Islet of Langerhans (tissue), 1 donor: ENCODE data around the gene CLEC4E.
"Not testable (repeated sequence)": the region's sequence is repeated elsewhere in the genome, so short reads cannot be mapped to it uniquely, and the experiment has no call there.

ENCODE experiments used
- FAIRE-seq: peaks from one replicate; lab custom pipeline; 2011; peaks lifted over from hg19 to GRCh38; lab: Jason Lieb, UNC

Gene CLEC4E

GRCh38 chr12:8537820-8538219, 2.9 kb downstream of the CLEC4E start:
- FAIRE-seq: not testable (repeated sequence)

- no peak for FAIRE-seq
These were observed 8.7 kb downstream of the CLEC4E start for GRCh38 chr12:8532045-8532444.

- FAIRE-seq: no peak
These were observed 13.2 kb downstream of the CLEC4E start for GRCh38 chr12:8527250-8528130.

- FAIRE-seq: no peak
These were observed 21.5 kb downstream of the CLEC4E start for GRCh38 chr12:8519171-8519570.

DNA sequence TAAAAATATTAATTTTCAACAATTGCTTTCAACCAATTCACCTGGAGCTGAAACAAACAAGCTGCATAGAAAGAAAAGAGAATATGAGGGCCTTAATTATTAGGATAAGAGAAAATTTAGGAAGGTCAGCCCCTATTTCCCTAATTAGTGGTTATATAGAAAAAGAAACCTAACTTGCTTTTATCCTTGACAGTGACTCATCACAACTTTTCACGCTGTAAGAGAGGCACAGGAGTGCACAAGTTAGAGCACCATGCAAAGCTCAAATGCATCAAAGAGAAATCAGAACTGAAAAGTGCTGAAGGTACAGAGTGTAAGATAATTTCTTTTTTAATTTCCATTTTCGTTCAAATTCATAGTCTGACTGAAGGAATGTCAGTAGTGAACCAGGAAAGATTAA, 22.7 kb downstream of the CLEC4E start:
- no peak for FAIRE-seq

GRCh38 chr12:8513256-8513655, 27.4 kb downstream of the CLEC4E start, which contains the start of gene CLEC4D:
CLEC4D (plus strand) TSS chr12:8513503; CDS start chr12:8513733, 230 bp downstream.
- FAIRE-seq: no peak

DNA sequence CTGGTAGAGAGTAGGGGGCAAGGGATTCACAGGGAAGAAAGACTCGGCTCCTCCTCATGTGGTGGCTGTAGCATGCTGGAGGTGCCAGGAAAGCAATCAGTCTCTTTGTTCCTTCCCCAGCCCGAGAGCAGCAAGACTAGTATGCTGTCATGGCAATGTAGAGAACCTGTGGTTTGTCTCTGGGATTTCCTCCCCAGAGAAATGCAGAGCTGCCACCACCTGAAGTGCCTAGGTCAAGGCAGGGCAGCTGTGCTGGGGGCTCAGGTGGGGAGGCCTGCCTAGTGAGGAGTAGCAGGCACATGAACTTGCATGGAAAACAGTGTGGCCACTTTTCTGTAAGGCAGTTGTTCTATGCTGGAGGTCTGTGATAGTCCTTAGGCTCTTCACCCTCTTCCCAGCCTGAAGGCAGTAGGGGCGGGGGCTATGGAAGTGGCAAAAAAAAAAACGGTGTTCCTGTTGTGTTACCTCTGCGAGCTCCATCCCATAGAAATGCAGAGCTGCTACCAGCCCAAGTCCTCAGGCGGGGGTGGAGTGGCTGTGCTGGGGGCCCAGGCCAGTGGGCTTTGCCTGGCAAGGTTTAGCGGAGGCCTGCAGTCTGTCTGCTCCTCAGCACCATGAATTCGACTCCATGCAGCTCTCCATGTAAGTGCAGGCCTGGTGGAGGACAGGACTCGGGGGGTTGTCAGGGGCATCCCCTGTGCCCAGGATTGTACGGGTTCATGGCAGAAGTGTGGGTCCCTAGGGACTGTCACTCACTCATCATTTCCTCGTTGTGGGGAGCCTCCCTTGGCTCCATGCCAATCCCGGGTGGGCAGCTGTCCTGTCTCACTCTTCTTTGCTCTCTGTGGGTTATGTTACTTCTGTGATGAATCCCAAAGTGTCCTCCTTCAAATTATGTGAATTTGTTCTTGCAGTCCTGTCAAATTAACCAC, 31.5 kb downstream of the CLEC4E start:
- no peak for FAIRE-seq

- FAIRE-seq: no peak
These were observed 32.5 kb downstream of the CLEC4E start for GRCh38 chr12:8508223-8508622.

DNA sequence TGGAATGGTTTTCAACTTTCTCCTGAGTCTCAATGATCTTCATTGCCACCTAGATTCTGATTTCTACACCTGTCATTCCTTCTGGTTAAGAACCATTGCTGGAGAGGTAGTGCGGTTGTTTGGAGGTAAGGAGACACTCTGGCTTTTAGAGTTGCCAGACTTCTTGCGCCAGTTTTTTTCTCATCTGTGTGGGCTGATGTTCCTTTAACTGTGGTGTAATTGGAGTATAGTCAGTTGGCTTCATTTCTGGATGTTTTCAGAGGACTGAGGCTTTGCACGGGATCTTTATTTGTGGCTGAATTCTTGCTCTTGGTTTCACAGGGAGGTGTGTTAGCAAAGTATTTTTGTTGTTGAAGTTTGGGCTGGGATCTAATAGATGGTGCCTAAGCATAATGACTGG, 33.1 kb downstream of the CLEC4E start:
- FAIRE-seq: no peak

DNA sequence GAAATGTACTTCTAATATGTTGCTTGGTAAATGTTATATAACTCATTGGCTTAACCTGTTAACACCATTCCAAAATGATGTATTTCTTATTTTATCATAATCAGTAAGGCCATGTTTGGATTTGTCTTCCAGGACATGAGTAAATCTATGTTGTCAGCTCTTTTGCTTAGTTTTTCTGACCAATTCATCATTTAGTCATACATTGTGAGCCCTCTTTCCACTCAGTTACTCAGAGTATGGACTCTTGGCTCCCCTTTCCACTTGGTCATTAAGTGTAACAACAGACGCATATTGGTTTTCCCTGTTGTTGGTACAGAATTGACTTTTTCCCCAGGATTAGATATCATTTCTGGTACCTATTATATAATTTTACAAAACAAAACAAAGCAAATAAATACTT, 36.4 kb downstream of the CLEC4E start:
- no peak for FAIRE-seq

DNA sequence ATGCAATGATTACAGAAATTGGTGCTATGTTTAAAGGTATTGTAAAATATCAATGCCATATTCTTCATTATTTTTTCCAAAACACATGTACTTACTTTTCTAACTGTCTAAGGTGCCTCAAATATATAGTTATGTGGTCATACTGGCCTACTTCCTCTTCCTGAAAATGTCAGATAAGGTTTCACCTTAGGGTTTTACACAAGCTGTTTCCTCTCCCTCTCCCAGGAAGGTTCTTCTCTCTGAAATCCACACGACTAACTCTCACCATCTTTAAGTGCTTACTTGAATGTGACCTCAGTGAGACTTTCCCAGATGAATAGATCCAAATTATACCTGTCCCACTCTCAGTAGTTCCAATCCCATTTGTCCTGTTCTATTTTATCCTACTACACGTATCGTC, 39.0 kb downstream of the CLEC4E start:
- FAIRE-seq: no peak

GRCh38 chr12:8499616-8500015, 41.1 kb downstream of the CLEC4E start:
- no peak for FAIRE-seq

- FAIRE-seq: not testable (repeated sequence)
These were observed 44.6 kb downstream of the CLEC4E start for GRCh38 chr12:8496074-8496473.

DNA sequence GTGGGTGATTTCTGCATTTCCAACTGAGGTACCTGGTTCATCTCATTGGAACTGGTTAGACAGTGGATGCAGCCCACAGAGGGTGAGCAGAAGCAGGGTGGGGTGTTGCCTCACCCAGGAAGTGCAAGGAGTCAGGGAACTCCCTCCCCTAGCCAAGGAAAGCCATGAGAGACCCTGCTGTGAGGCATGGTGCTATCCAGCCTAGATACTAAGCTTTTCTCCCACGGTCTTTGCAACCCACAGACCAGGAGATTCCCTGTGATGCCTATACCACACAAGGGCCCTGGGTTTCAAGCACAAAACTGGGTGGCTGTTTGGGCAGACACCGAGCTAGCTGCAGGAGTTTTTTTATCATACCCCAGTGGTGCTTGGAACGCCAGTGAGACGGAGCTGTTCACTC, 45.0 kb downstream of the CLEC4E start:
- not testable (repeated sequence) for FAIRE-seq

GRCh38 chr12:8493084-8493483, 47.6 kb downstream of the CLEC4E start:
- no peak for FAIRE-seq

- FAIRE-seq: no peak
These were observed 48.8 kb downstream of the CLEC4E start for GRCh38 chr12:8491646-8492530.
